Activated T-cell treated with anti-CD3 and anti-CD28 coated beads for 24 hours (primary cell): ENCODE results near the gene ZNF600.
"Not testable (repeated sequence)": the region's sequence is repeated elsewhere in the genome, so short reads cannot be mapped to it uniquely, and the experiment has no call there.

ENCODE experiments used
- DNase-seq: peaks from one replicate; pipeline ENCODE4 v3.0.0-alpha.2; 2020; ENCODE audit warnings: low read depth

ZNF600 gene

GRCh38 chr19:52741951-52742485 lies 44.6 kb downstream of the ZNF600 start:
- DNase-seq: no peak

GRCh38 chr19:52741371-52741770 lies 45.2 kb downstream of the ZNF600 start:
- DNase-seq: not testable (repeated sequence)

- no peak for DNase-seq
These were observed 47.0 kb downstream of the ZNF600 start for GRCh38 chr19:52739576-52739975.

- DNase-seq: no peak
These were observed 50.9 kb downstream of the ZNF600 start for GRCh38 chr19:52735734-52736133.

GRCh38 chr19:52734893-52735661 lies 51.5 kb downstream of the ZNF600 start, which contains the start of gene ZNF611:
TSS of gene ZNF611 (minus strand) at chr19:52735044. CDS start at chr19:52715894, 19,150 bp downstream.
- DNase-seq: peak; percentile 99

GRCh38 chr19:52734331-52734892 lies 52.2 kb downstream of the ZNF600 start:
- no peak for DNase-seq

GRCh38 chr19:52726051-52726450 lies 60.5 kb downstream of the ZNF600 start:
- DNase-seq: not testable (repeated sequence)

- no peak for DNase-seq
These were observed 61.0 kb downstream of the ZNF600 start for GRCh38 chr19:52725528-52725961.

GRCh38 chr19:52724701-52725514 lies 61.7 kb downstream of the ZNF600 start:
- no peak for DNase-seq

- DNase-seq: not testable (repeated sequence)
These were observed 62.5 kb downstream of the ZNF600 start for GRCh38 chr19:52723907-52724598.

- DNase-seq: no peak
These were observed 64.3 kb downstream of the ZNF600 start for GRCh38 chr19:52722062-52723003.

GRCh38 chr19:52720541-52720940 lies 66.0 kb downstream of the ZNF600 start:
- DNase-seq: not testable (repeated sequence)

GRCh38 chr19:52716522-52716921 lies 70.1 kb downstream of the ZNF600 start:
- DNase-seq: no peak

GRCh38 chr19:52715902-52716301 lies 70.7 kb downstream of the ZNF600 start:
- DNase-seq: not testable (repeated sequence)

GRCh38 chr19:52715330-52715729 lies 71.3 kb downstream of the ZNF600 start:
- not testable (repeated sequence) for DNase-seq
